Hepatocyte (in vitro differentiated cells): Measurements from ENCODE around the gene FBLN1. TPM values are rescaled to one million over a fixed set of nuclear protein-coding genes. Genes with fewer than 3 reads are reported as not detected.

ENCODE experiments used
- DNase-seq: peaks from one replicate; pipeline ENCODE4 v3.0.0-alpha.2; 2016; ENCODE audit warnings: low spot score
- H2AFZ ChIP-seq: fragments of 200-600 bp; sonication (generic); 2 replicates; pipeline ENCODE4 v1.6.0; 2016; ENCODE audit warnings: antibody characterized with exemption, mild to moderate bottlenecking
- H3K27ac ChIP-seq: fragments of 200-600 bp; sonication (generic); 2 replicates; pipeline ENCODE4 v1.5.1; 2016; ENCODE audit warnings: mild to moderate bottlenecking
- H3K27me3 ChIP-seq: fragments of 200-600 bp; sonication (generic); 2 replicates; pipeline ENCODE4 v1.6.1; 2016
- H3K36me3 ChIP-seq: fragments of 200-600 bp; sonication (generic); replicated peaks from 2 replicates; pipeline ENCODE4 v1.5.1; 2016; ENCODE audit warnings: low read depth; ENCODE audit not compliant: insufficient read depth
- H3K4me1 ChIP-seq: fragments of 200-600 bp; sonication (generic); 2 replicates; pipeline ENCODE4 v1.5.1; 2016; ENCODE audit warnings: mild to moderate bottlenecking, moderate library complexity; ENCODE audit not compliant: insufficient read depth
- H3K4me2 ChIP-seq: fragments of 200-600 bp; sonication (generic); 2 replicates; pipeline ENCODE4 v1.6.0; 2016
- H3K4me3 ChIP-seq: fragments of 200-600 bp; sonication (generic); 2 replicates; pipeline ENCODE4 v1.5.1; 2016; ENCODE audit warnings: mild to moderate bottlenecking
- H3K79me2 ChIP-seq: fragments of 200-600 bp; sonication (generic); 2 replicates; pipeline ENCODE4 v1.6.0; 2017; ENCODE audit warnings: mild to moderate bottlenecking
- H3K9me2 ChIP-seq: fragments of 200-600 bp; sonication (generic); replicated peaks from 2 replicates; pipeline ENCODE4 v1.6.0; 2017; ENCODE audit warnings: mild to moderate bottlenecking; ENCODE audit not compliant: insufficient read depth
- H3K9me3 ChIP-seq: fragments of 200-600 bp; sonication (generic); 2 replicates; pipeline ENCODE4 v1.5.1; 2016; ENCODE audit warnings: low read depth, mild to moderate bottlenecking
- H4K20me1 ChIP-seq: fragments of 200-600 bp; sonication (generic); 2 replicates; pipeline ENCODE4 v1.6.0; 2016; ENCODE audit warnings: mild to moderate bottlenecking; ENCODE audit not compliant: insufficient read depth, poor library complexity, severe bottlenecking
- CTCF ChIP-seq: fragments of 200-600 bp; sonication (generic); IDR thresholded peaks from 2 replicates; pipeline ENCODE4 v1.5.1; 2016; ENCODE audit warnings: antibody characterized with exemption, mild to moderate bottlenecking; ENCODE audit not compliant: poor library complexity
- EZH2 ChIP-seq: fragments of 200-600 bp; sonication (generic); IDR thresholded peaks from 2 replicates; pipeline ENCODE4 v1.6.1; 2016; ENCODE audit warnings: antibody characterized with exemption, mild to moderate bottlenecking, borderline replicate concordance
- EZH2phosphoT487 ChIP-seq: fragments of 200-600 bp; sonication (generic); IDR thresholded peaks from one replicate; pipeline ENCODE4 v1.6.1; 2018; ENCODE audit warnings: antibody characterized with exemption, mild to moderate bottlenecking, low read depth, moderate library complexity; ENCODE audit not compliant: unreplicated experiment, severe bottlenecking
- WGBS: methylation state at CpG from one replicate; pipeline ENCODE4 v1.1.6; 2016; ENCODE audit warnings: low lambda C conversion rate; ENCODE audit errors: missing lambda C conversion rate; 5-methylcytosine and 5-hydroxymethylcytosine counted together
- polyA plus RNA-seq: library from polyadenylated mRNA; unstranded; fragments of >200 nt; fragmentation: Nextera tagmentation; extraction: Ambion mirVana; gene quantifications from 2 replicates; pipeline ENCODE4 v1.2.1, GENCODE V29; 2016
- small RNA-seq: library from RNA; depleted of rRNA; stranded (forward); fragments of <200 nt; gene quantifications from one replicate; pipeline ENCODE3, GENCODE V24; 2014
- total RNA-seq: library from RNA; depleted of rRNA; stranded (reverse); fragments of >200 nt; gene quantifications from 2 replicates; pipeline ENCODE4 v1.2.3, GENCODE V29; 2014

Gene FBLN1
- total and polyA plus RNA-seq, 2 experiments from 2014 or later, result 201 to 669 TPM

- H3K4me1 ChIP-seq, result no peaks in the 10 kb centered on the region
- no peaks in the 10 kb centered on the region for H3K9me3 ChIP-seq
- no peak overlapping the region for H2AFZ ChIP-seq
- H3K27ac ChIP-seq, result no peak overlapping the region
- DNase-seq, result no peak
- no peaks in the 10 kb centered on the region for H3K79me2 ChIP-seq
- no peaks in the 10 kb centered on the region for H4K20me1 ChIP-seq
- no peak overlapping the region for H3K4me3 ChIP-seq
- H3K4me2 ChIP-seq, result no peak overlapping the region
- WGBS, result over 99% methylated on average over 6 of the region's 6 CpGs
- TF ChIP-seq EZH2phosphoT487 (no peak), CTCF (no peak), EZH2 (no peak)
- no peaks in the 10 kb centered on the region for H3K9me2 ChIP-seq
- H3K36me3 ChIP-seq, result no peaks in the 10 kb centered on the region
- no peaks in the 10 kb centered on the region for H3K27me3 ChIP-seq
Measured at GRCh38 chr22:45649809-45650208, 147.1 kb downstream of the FBLN1 start.

- no peak for DNase-seq
- H3K4me2 ChIP-seq, result no peak overlapping the region
- H2AFZ ChIP-seq, result no peak overlapping the region
- no peaks in the 10 kb centered on the region for H3K27me3 ChIP-seq
- no peak overlapping the region for H3K27ac ChIP-seq
- WGBS, result 89% methylated on average over 12 of the region's 12 CpGs
- no peaks in the 10 kb centered on the region for H3K36me3 ChIP-seq
- H3K79me2 ChIP-seq, result no peaks in the 10 kb centered on the region
- H3K9me3 ChIP-seq, result no peaks in the 10 kb centered on the region
- no peak for TF ChIP-seq EZH2phosphoT487
- no peak for TF ChIP-seq CTCF
- TF ChIP-seq EZH2, result no peak
- no peaks in the 10 kb centered on the region for H4K20me1 ChIP-seq
- no peak overlapping the region for H3K4me3 ChIP-seq
- H3K9me2 ChIP-seq, result no peaks in the 10 kb centered on the region
- H3K4me1 ChIP-seq, result no peaks in the 10 kb centered on the region
Measured at GRCh38 chr22:45650721-45651120, 148.0 kb downstream of the FBLN1 start.

Small RNAs within 50 kb of the gene (small RNA-seq; reads per million reads assigned to genes)
- not detected for gene RNU6-1161P

Other genes starting within 250 kb of the FBLN1 start
- 14.4 and 14.9 TPM in 2 replicates for gene UPK3A, start 217.9 kb upstream of the FBLN1 start, total RNA-seq
- gene UPK3A, start 217.9 kb upstream of the FBLN1 start, polyA plus RNA-seq, result 41.8 and 71.5 TPM in 2 replicates
- 65.7 and 94.2 TPM in 2 replicates for gene FAM118A, start 192.9 kb upstream of the FBLN1 start, total RNA-seq
- gene FAM118A, start 192.9 kb upstream of the FBLN1 start, polyA plus RNA-seq, result 193 and 289 TPM in 2 replicates
- gene SMC1B, start 89.3 kb upstream of the FBLN1 start, total RNA-seq, result not detected in 2 replicates
- gene SMC1B, start 89.3 kb upstream of the FBLN1 start, polyA plus RNA-seq, result 0.10 TPM in 1 of 2 replicates, not detected in the other
- gene RIBC2, start 89.2 kb upstream of the FBLN1 start, total RNA-seq, result 0.48 and 0.50 TPM in 2 replicates
- gene RIBC2, start 89.2 kb upstream of the FBLN1 start, polyA plus RNA-seq, result 0.56 and 1.3 TPM in 2 replicates
- gene ATXN10, start 169.0 kb downstream of the FBLN1 start, total RNA-seq, result 118 and 141 TPM in 2 replicates
- 186 and 196 TPM in 2 replicates for gene ATXN10, start 169.0 kb downstream of the FBLN1 start, polyA plus RNA-seq